ENCODE measurements around the gene MAP2K2.

Gene MAP2K2

DNA sequence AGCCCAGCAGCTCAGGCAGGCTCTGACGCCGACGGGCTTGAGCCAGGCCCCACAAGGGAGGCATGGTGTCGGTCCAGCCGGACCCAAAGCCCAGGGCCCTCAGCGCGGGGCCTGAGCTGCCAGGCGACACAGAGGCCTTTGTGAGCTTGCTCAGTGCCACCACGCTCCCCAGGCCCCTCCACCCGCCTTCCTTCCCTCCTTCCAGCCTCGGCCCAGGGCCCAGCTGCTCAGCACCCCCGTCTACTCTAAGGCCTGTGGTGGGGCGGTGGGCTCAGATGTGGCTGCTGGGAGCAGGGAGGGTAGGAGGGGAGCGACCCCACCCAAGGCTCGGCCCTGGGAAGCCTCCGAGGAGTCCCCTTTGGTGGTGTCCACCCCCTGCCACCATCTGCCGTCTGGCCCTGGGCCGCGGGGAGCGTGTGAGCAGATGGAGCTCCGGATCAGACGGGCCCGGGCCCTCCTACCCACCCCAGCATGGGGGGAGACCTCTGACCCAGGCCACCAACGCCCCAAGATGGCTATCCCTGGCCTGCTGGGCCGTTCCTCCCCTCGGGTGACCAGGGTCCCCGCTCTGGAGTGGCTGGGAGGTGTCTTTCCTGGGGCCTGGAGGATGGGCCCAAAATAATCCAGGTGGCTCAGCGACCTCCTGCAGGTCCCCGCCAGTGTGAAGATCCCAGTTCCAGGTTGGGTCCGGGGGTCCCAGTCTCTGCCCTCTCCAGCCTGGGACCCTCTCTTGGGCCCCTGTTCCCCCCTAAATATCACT is 65.0 kb downstream of the MAP2K2 start:
- no peak for DNase-seq

DNA sequence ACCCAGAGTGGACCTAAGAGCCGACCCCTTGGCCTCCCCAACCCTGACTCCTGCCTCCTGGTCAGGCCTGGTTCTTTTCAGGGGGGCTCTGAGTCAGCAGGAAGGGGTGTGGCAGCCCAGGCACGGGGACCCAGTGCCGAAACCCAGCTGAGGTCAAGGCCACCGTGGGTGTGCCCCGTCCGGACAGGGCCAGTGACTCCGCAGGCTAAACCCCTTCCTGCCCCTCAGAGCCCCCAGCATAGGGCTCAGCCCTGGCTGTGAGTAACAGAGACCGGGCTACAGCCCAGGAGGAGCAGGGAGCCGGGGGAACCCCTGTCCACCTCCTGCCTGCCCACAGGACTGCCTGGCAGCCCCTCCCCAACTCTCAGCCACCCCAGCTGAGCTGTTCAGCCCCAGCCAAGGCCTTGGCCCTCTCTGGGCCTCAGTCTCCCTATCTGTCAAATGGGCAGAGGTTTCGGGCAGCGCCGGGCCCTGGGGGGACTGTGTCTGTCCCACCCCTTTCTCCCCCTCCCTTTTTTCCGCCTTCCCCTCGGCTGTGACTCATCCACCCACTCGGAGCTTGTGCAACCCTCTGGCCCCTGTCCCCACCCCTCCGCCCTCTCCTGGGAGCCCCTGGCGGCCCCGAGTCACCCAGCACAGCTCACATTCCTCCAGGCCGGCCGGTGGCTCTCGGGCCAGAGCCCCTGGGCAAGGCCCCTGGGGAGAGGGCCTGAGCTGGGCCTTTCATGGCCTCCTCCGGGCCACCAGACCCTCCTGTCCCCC is 65.8 kb downstream of the MAP2K2 start:
- DNase-seq, result no peak

DNA sequence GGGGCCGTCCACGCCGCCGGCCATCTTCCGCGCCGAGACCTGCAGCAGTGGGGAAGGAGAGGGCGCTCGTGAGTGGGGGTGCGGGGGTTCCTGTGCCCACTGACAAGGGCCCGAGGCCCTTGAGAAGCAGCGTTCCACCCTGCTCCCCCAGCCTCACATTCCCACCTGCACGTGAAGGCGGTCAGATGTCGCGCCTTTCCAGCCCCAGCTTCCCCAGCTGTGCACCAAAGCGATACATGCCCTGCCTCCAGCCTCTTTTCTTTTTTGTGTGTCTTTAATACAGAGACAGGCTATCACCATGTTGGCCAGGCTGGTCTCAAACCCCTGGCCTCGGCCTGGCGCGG is 68.7 kb downstream of the MAP2K2 start:
- no peak for DNase-seq

DNA sequence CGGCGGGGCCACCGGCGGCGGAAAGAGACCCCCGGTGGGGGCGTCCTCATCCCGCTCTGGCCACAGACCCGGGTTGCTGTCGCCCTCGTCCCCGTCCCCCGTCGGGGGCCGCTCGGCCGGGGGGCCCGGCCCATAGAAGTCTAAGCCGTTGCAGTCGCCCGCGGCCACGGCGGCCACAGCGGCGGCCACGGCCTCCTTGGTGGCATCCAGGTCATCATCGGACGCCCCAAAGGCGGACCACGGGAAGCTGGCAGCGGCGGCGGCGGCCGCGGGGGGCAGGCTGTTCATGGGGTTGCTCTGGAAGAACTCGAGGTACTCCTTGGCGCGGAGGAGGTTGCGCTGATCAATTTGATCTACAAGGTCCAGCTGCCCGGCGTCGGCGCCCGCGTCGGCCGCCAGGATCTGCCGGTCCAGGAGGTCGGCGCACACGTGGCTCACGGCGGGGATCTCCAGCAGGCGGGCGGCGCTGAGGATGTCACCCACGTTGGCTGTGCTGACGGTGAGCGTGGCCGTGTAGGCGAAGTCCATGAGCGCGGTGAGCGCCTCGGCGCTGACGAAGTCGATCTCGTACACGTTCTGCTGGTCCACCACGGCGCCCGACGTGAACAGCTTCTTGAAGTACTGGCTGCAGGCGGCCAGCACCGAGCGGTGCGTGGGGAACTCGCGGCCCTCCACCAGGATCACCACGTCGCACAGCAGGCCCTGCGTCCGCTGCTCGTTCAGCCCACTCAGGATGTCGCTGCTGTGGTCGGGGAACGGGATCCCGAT is 69.3 kb downstream of the MAP2K2 start:
- no peak for DNase-seq

DNA sequence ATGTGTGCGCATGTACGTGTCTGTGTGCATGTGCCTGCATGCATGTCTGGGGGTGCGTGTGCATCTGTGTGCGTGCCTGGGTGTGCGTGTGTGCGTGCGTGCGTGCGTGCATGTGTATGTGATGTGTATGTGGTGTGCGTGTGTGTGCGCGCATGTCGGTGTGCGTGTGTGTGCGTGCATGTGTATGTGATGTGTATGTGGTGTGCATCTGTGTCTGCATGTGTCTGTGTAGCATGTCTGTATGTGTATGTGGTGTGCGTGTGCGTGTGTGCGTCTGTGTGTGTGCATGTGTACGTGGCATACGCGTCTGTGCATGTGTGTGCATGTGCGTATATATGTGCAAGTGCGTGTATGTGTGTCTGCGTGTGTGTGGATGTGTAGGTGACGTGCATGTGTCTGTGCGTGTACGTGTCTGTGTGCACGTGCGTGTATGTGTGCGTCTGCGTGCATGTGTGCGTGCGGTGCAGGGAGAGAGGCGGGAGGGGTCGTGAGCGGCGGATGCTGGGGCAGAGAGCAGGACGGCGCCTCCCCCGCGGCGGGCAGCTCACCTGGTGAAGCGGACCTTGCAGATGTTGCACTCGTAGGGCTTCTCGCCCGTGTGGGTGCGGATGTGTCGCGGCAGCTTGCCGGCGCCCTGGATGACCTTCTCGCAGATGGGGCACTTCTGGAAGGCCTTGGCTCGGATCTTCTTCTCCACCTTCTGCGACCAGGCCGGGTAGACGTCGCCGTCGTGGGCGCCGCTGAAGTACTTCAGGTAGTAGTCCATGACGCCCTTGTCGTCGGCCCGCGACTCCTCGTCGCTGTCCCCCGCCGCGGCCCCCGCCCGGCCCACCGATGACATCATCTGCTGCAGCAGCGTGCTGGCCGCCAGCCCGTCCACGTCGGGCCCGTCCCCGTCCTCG is 70.2 kb downstream of the MAP2K2 start:
- DNase-seq, result no peak

DNA sequence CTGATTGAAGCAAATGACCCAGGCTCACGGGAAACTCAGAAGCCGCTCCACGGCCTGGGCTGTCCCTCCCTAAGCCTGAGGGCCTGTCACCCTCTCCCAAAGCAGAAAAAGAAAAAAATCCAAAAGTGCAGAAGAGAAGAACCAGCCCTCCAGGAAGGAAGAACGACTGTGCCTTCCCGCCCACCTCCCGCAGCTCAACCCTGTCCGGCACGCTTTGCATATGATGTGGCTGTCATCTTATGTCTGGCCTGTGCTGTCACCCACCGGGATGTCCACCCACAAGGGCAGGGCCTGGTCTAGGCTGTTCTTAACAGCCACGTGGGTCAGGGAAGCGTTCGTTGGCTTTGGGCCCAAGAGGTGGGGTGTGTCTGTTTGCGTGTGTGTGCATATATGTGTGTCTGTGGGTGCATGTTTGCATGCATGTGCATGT is 70.9 kb downstream of the MAP2K2 start:
- DNase-seq, result no peak

DNA sequence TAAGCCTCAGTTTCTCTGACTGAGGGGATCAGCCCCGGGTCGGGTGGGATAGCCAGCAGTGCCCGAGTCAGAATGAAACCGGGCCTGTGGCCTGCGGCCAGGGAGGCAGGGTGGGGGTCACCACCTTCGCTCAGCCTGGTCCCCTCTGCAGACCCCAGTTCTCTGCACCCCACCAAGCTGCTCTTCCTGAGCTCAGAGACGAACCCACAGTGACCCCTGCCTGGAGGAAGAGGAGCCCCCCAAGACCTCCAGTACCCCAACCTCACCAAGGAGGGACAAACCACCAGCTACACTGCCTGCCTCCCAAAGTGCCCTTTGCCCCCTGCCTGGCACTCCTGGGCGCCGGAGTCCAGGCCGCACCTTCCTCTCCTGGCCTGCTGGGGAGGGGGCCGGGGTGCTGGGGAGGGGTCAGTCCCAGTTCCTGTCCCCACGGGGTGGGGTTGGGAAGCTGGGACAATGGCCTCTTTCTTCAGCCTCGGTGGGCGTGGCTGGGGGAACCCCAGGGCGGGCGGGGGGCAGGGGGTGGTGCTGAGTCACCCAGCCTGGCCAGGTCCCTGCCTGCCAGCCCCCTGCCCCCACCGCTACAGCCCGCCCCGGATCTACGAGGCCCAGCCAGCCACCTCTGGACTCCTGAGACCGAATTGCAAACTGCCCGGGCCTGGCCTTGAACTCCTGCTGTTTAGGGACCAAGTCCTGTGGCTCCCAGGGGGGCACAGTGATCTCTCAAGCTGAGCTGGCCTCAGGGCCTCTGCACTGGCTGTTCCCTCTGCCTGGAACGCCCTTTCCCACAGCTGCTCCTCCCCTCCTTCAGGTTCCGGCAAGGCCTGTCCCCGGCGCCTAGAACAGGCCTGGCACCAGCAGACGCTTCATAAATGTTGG is 71.6 kb downstream of the MAP2K2 start:
- DNase-seq, result no peak

DNA sequence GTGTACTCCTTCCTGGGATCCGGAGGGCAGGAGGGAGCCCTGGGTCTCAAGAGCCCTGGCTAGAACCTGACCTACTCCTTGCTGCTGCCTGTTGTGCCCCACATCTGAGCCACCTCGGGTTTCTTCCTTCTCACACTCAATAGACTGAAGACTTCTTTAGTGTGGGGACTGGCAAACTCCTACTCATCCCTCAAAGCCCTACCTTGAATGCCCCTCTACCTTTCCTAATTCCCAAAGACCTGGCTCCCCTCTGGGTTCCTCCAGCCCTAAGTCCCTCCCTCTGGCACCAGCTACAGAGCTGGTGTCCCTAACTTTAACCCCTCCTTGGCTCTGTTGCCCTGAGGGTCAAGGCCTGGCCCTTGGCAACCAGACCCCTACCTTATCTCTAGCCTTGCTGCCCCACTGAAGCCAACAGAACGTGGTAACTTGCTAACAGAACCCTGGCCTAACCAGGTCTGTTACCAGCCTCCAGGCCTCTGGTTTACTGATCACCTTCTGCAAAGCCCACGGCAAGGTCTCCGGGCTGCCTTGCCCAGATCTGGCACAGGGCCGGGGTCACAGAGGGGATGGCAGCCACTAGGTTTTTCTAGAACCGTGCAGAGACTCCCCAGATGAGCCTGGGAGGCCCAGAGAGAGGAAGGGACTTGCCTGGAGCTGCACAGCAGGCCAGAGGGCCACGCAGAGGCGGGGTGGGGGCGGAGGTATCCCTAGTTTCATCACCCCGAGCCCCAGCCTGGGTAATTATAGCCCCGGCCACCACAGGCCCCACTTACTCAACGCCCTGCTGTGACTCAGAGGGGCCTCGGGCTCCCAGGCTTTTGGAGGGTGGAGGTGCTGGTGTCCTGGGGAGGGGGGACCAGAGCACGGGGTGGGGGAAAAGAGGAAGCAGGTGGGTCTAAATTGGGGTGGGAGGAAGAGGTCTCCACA is 72.5 kb downstream of the MAP2K2 start:
- DNase-seq, result no peak

DNA sequence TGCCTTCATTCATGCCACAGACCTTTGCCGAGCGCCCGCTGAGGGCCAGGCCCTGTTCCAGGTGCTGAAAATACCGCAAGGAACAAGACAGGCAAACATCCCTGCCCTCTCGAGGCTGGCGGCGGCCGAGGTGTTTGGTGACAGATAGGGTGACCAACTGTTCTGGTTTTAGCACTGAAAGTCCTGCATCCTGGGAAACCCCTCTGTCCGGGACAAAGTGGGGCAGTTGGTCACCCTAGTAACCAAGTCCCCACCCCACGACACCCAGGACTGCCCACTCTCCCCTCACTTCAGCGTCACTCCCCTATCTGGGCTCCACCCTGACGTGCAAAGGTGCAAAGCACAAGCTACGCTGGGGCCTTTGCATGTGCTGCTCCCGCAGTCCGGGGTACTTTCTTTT is 74.5 kb downstream of the MAP2K2 start:
- DNase-seq, result no peak

DNA sequence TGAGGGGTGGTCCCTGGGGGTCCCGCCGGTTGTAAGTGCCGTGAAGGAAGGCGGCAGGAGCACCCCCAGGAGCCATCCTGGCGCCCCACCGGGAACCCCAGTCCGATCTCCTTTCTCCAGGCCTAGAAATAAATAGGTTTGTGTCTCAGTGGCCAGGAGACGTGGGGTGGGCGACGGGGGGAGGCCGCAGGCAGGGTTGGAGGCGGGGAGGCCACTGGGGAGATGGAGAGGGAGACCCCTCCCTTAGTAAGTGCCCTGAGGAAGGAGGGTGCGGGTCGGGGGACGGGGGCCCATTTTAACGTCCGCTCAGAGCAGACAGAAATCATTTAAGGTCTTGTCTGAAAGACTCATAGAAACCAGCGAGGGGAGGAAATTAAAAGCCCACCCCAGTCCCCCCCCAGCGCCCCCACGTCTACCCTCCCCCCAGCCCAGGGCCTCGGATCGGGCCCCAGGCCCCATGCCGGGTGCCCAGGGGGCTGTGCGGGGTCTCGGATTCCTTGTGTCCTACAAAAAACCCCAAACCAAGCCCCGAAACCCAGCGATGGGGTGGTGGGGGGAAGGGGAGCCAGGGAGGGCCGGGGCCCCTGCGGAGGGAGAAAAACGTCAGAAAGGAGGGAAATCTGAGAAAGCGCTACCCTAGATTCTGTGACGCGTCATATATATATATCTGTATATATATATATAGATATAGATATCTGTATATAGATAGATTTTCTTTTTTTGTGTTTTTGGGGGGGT is 76.8 kb downstream of the MAP2K2 start:
- no peak for DNase-seq

DNA sequence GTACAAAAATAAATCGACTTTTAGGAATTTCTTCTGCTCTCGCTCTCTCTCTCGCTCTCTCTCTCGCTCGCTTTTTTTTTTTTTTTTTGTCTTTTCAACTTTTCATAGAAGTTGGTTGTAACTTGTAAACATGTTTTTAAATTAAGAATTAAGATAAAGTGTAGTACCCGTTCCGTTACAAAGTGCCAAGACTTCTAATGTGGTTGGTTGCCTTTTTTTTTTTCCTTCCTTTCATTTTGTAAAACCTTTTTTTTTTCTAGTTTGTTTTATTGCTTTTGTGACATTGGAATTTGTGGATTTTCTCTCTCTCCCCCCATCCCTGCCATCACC is 77.6 kb downstream of the MAP2K2 start:
- no peak for DNase-seq

DNA sequence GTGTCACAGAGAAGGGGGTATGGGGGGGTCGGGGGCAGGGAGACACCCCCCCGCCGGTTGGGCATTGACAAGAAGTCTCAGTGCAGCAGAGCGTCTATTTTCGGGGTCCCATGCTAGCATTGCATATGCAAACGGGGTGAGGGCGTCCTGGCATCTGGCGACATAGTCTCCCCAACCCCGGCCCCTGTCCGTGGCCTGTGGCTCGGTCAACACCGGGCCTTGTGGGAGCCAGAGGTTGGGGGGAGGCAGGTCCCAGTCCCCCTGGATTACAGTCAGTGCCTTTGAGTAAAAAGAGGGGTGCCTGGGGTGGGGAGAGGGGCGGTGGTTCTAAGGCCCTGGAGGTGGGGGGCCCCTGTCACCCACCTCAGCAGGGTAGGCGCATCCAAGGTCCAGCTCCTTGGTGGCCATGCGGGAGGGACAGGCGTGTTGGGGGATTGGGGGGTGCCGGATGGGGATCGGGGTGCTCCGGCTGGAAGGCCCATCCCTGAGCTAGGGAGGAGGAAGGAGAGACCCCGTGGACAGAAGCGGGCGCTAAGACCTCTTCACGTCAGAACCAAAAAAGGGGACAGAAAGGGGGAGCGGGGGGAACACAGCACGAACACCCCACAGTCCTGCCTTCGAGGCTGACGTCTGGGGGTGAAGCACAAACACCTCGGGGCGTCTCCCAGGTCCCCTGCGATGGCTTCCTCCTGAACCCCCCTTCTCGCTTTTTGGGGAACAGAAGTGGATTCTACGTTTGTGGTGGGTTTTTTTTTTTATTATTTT is 78.1 kb downstream of the MAP2K2 start:
- no peak for DNase-seq

DNA sequence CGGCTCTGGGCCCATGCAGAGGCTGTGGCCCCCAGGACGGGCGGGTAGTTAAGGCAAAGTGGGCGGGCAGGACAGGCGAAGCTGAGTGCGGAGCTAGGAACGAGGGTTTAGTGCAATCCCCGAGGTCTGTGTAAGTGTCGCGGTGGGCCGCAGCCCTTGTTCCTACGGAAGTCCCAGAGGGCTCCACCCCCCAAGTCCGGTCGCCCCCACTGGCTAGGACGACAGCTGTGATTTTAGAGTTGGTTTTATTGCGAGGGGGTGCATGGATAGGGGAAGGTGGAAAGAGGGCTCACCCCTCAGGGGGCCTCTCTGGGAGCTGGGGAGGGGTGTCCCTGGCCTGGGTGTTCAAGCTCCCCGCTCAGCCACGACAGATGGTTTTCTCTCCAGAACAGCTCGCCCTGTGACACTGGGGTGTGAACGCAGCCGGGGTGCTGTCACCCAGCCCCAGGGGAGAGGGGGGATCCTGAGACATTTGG is 78.9 kb downstream of the MAP2K2 start:
- no peak for DNase-seq

DNA sequence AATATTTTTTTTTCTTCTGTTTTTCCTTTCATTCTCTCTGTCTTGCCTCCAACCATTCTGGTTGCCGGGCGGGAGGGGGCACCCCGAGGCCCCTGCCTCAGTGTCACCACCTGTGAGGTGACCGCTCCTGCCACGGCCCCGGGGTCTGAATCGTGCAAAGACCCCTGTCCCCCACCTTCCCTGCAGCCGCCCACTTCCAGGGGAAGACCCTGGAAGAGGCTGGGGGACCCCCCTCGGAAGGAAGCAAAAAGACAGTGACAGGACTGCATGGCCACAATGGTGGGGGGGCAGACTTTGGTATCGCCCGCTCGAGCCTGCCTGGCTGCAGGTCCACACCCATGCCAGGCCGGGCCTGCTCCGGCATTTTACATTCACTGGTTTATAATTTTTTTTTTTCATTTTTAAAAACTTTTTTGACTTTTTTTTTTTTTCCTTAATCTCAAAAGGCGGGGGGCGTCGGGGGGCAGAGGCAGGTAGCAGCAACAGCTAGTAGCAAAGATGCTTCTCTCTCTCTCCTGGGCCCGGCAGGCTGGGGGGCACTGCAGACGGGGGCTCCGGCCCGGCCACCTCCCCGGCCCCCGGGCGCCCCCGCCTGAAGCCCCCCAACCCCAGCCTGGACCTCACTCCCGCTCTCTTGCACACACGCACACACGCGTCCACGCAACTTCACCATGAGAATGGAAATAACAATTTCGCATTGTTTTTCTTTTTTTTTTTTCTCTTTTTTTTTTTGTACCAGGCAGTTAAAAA is 79.8 kb downstream of the MAP2K2 start:
- no peak for DNase-seq

DNA sequence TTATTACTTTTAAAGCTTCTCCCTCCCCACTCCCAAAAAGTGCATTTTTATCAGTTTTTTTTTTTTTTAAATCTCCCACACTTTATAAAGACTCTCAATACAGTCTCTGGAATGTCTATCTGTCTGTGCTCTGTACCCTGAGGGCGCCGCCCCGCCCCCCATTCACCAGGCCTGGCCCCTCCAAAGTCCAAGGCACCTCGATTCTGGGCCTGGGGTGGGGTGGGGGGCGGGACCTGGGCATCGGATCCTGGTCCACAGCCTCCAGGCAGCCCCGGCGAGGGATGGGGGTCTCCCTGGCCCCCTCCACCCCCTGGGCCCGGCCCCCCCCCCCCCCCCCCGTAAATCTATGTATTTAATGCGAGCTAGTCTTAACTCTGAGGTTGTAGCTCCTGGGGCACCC is 80.5 kb downstream of the MAP2K2 start:
- DNase-seq, result no peak

DNA sequence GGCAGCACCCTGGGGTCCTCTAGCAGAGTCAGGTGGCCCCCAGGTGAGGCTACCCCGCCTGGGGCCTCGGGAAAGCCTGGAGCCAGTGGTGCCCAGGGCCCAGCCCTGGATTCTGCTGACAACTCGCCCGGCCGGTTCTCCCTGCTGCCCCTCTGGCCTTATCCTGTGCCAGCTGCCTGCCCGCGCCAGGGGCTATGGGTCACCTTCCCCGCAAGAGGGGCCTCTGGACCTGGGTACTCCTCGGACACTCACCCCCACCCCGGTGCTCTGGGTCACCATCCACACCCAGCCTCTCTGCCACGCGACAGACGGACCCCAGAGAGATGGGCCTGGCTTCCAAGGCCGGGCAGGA is 81.2 kb downstream of the MAP2K2 start:
- DNase-seq, result no peak

DNA sequence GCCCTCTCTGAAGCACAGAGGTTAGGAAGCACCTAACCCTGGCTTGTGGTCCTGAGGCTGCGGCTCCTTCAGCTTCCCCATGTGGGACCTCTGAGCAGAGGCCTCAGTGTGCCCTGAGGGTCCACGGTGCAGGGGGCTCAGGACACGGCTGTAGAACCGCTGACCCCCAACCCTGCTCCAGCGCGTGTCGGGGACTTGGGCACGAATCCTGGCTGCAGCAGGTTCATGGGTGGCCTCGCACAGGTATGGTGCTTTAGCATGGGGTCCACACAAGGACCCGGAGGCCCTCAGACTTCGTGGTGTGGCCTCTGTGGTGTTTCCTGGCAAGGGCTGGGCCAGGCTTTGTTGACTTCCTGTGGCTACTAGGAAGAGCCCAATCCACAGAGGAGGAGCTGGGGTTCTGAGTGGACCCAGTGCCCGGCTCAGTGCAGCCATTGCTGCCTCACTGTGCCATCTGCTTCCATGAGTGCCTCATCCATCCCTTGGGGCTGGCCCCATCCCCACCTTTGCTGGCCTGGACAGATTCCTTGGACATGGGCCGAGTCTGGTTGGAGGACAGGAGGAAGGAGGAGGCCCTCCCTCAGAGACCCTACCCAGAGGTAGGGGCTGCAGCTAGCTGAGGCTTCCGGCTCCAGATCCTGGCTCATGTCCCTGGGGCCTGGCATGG is 81.7 kb downstream of the MAP2K2 start:
- DNase-seq, result no peak

All from activated gamma-delta T cell (primary cell).